ENCODE data around the gene SPAG16. TPM values are rescaled to one million over a fixed set of nuclear protein-coding genes. Genes with fewer than 3 reads are reported as not detected.

The SPAG16 gene
- polyA plus RNA-seq, 1 of the 3 experiments (the other 2 are of a cell fraction): 29.5 TPM

DNA sequence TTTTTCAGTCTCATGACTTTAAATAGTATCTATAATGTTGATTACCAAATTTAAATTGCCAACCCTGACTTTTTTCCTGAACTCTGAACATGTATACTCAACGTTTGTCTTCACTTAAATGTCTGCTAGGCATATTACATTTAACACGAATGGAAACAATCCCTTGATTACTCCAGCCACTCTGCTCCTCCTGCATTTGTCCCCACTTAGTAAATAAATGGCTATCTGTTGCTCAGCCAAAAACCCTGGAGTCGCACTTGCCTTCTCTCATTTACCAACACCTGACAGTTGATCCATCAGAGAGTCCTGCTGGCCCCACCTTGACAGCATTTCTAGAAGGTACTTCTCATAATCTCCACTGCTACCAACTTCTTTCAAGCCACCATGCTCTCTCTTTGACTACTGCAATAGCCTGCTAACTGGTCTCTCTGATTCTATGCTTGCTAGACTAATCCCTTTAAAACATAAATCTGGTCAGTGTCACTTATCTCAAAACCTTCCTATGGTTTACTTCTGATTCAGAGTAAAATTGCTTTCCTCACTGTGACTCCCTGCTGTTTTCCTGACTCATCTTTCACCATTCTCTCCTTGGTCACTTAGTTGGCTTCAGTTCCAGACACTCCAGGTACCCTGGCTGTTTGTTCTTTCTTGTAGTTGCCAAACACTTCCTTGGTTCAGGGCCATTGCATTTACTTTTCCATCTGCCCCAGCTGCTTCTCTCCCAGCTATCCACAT is 31.9 kb downstream of the SPAG16 start (continued):
- TF ChIP-seq, protein P1, sequence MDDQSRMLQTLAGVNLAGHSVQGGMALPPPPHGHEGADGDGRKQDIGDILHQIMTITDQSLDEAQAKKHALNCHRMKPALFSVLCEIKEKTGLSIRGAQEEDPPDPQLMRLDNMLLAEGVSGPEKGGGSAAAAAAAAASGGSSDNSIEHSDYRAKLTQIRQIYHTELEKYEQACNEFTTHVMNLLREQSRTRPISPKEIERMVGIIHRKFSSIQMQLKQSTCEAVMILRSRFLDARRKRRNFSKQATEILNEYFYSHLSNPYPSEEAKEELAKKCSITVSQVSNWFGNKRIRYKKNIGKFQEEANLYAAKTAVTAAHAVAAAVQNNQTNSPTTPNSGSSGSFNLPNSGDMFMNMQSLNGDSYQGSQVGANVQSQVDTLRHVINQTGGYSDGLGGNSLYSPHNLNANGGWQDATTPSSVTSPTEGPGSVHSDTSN (IDR thresholded peaks at IDR 0.05): peak; percentile 62
- no peak for TF ChIP-seq YY1 (IDR thresholded peaks at IDR 0.05; ENCODE audit: low read depth)
- TF ChIP-seq, protein P2, sequence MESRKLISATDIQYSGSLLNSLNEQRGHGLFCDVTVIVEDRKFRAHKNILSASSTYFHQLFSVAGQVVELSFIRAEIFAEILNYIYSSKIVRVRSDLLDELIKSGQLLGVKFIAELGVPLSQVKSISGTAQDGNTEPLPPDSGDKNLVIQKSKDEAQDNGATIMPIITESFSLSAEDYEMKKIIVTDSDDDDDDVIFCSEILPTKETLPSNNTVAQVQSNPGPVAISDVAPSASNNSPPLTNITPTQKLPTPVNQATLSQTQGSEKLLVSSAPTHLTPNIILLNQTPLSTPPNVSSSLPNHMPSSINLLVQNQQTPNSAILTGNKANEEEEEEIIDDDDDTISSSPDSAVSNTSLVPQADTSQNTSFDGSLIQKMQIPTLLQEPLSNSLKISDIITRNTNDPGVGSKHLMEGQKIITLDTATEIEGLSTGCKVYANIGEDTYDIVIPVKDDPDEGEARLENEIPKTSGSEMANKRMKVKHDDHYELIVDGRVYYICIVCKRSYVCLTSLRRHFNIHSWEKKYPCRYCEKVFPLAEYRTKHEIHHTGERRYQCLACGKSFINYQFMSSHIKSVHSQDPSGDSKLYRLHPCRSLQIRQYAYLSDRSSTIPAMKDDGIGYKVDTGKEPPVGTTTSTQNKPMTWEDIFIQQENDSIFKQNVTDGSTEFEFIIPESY (IDR thresholded peaks at IDR 0.05; ENCODE audit: borderline replicate concordance, low read depth): no peak
- TF ChIP-seq, protein P3, sequence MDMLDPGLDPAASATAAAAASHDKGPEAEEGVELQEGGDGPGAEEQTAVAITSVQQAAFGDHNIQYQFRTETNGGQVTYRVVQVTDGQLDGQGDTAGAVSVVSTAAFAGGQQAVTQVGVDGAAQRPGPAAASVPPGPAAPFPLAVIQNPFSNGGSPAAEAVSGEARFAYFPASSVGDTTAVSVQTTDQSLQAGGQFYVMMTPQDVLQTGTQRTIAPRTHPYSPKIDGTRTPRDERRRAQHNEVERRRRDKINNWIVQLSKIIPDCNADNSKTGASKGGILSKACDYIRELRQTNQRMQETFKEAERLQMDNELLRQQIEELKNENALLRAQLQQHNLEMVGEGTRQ (IDR thresholded peaks at IDR 0.05; ENCODE audit: borderline replicate concordance, low read depth, low read length): no peak
- TF ChIP-seq, protein P4, sequence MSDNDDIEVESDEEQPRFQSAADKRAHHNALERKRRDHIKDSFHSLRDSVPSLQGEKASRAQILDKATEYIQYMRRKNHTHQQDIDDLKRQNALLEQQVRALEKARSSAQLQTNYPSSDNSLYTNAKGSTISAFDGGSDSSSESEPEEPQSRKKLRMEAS (IDR thresholded peaks at IDR 0.05; ENCODE audit: low read depth): no peak
- TF ChIP-seq MXI1 (IDR thresholded peaks at IDR 0.05; ENCODE audit: low read depth, low read length): no peak

DNA sequence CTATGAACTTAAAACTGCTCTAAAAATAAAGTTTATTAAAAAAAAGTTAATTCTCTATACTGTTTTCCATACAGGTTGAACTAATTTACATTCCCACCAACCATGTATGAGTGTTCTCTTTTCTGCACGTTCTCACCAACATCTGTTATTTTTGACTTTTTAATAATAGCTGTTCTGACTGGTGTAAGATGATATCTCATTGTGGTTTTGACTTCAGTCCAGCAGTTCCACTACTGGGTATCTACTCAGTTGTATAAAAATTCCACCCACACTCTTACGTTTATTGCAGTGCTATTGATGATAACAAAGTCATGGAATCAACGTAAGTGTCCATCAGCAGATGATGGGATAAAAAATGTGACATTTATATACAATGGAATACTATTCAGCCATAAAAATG is 33.7 kb downstream of the SPAG16 start:
- Histone ChIP-seq H3K4me1 (ENCODE audit: control insufficient read depth in 1 of 2, insufficient read depth in 2 of 2, low read depth in 1 of 2, low read length in 1 of 2) (peaks cover 0 to 6% of the 10 kb centered on the region in 2 experiments; a peak in 2 of 4 replicates), H3K9me3 (no peaks in the 10 kb centered on the region), H3K4me3 (ENCODE audit: low read depth in 2 of 2, low read length in 1 of 2) (no peak overlapping the region), H3K27me3 (ENCODE audit: insufficient read depth) (no peaks in the 10 kb centered on the region), H2AFZ (ENCODE audit: low read depth) (no peak overlapping the region), H4K20me1 (ENCODE audit: insufficient read depth) (no peaks in the 10 kb centered on the region), H3K4me2 (no peak overlapping the region), H3K9ac (no peak overlapping the region), H3F3A (replicated peaks; ENCODE audit: insufficient read depth) (no peaks in the 10 kb centered on the region), H3K9me2 (no peaks in the 10 kb centered on the region), H3K36me3 (replicated peaks in 1 of 2; ENCODE audit: control insufficient read depth in 1 of 2, insufficient read depth in 2 of 2, low read length in 1 of 2) (peaks cover 31 to 32% of the 10 kb centered on the region in 2 experiments), H3K27ac (ENCODE audit: low read depth in 2 of 2, low read length in 1 of 2) (peak overlapping the region in 1 of 2 experiments; percentile 12; a peak in 1 of 4 replicates), H3K79me2 (ENCODE audit: insufficient read depth) (no peaks in the 10 kb centered on the region)
- ChIA-PET CTCF (no interaction called here), POLR2A (no interaction called here)
- TF ChIP-seq MEF2A (IDR thresholded peaks at IDR 0.05; ENCODE audit: borderline replicate concordance, low read depth) (peak; percentile 57; the same call in 1 of the 2 replicates), TCF12 (IDR thresholded peaks at IDR 0.05) (peak; percentile 92), POLR2AphosphoS5 (IDR thresholded peaks at IDR 0.05; ENCODE audit: low read depth, low read length) (peak; percentile 45; the same call in 1 of the 2 replicates), RAD21 (IDR thresholded peaks at IDR 0.05; ENCODE audit: low read length) (no peak), TEAD4 (IDR thresholded peaks at IDR 0.05; ENCODE audit: borderline replicate concordance, insufficient read depth) (peak; percentile 60; the same call in 1 of the 2 replicates), TAF1 (IDR thresholded peaks at IDR 0.05; ENCODE audit: borderline replicate concordance, low read depth, low read length) (no peak), NFIC (IDR thresholded peaks at IDR 0.05; ENCODE audit: borderline replicate concordance) (peak; percentile 80)
- TF ChIP-seq, protein P1 (IDR thresholded peaks at IDR 0.05): peak; percentile 73
- 36% methylated on average over 3 of the region's 3 CpGs for WGBS (ENCODE audit: low lambda C conversion rate)
- DNase-seq: no peak
